ENCODE measurements around the gene SERPINB12. TPM values are rescaled to one million over a fixed set of nuclear protein-coding genes. Genes with fewer than 3 reads are reported as not detected.

Gene SERPINB12
- total RNA-seq, 2 experiments from 2014 or later: not detected

GRCh38 chr18:63553081-63553480 lies 10.9 kb downstream of the SERPINB12 start:
- ChIA-PET POLR2A (no interaction called here), CTCF (interaction anchor here (1.9 to 2.1 kb wide), 2 partner anchors 25 to 35 kb away, joined by 4 to 6 read pairs; no protein-coding TSS in a partner anchor)
- Mint-ChIP-seq H3K4me3 (no peak overlapping the region), H3K36me3 (ENCODE audit: low read depth) (no peaks in the 10 kb centered on the region), H3K9me3 (ENCODE audit: insufficient read depth) (no peaks in the 10 kb centered on the region), H3K27me3 (ENCODE audit: low read depth) (peaks cover 16% of the 10 kb centered on the region), H3K27ac (no peak overlapping the region), H3K4me1 (ENCODE audit: low read depth) (no peaks in the 10 kb centered on the region)
- DNase-seq (no peak), ATAC-seq (no peak)

- ChIA-PET POLR2A (no interaction called here), CTCF (interaction anchor here (0.6 to 1.2 kb wide), 2 partner anchors 18 to 48 kb away, joined by 3 read pairs; no protein-coding TSS in a partner anchor)
- Mint-ChIP-seq H3K9me3 (ENCODE audit: insufficient read depth) (no peaks in the 10 kb centered on the region), H3K27me3 (ENCODE audit: low read depth) (peaks cover 3% of the 10 kb centered on the region), H3K4me1 (ENCODE audit: low read depth) (no peaks in the 10 kb centered on the region), H3K4me3 (no peak overlapping the region), H3K27ac (no peak overlapping the region), H3K36me3 (ENCODE audit: low read depth) (no peaks in the 10 kb centered on the region)
- no peak for DNase-seq
- ATAC-seq: no peak
These were observed 17.7 kb downstream of the SERPINB12 start for GRCh38 chr18:63559567-63560491.

GRCh38 chr18:63562284-63562683 lies 20.1 kb downstream of the SERPINB12 start:
- no peak for ATAC-seq
- CTCF ChIA-PET: interaction anchor here (1.7 kb wide), 1 partner anchor 16 kb away, joined by 7 read pairs; no protein-coding TSS in a partner anchor
- POLR2A ChIA-PET: no interaction called here
- Mint-ChIP-seq H3K9me3 (ENCODE audit: insufficient read depth) (no peaks in the 10 kb centered on the region), H3K27ac (no peak overlapping the region), H3K4me1 (ENCODE audit: low read depth) (no peaks in the 10 kb centered on the region), H3K27me3 (ENCODE audit: low read depth) (peaks cover 5% of the 10 kb centered on the region), H3K4me3 (no peak overlapping the region), H3K36me3 (ENCODE audit: low read depth) (no peaks in the 10 kb centered on the region)
- DNase-seq: no peak

- Mint-ChIP-seq H3K4me3 (no peak overlapping the region), H3K27ac (no peak overlapping the region), H3K27me3 (ENCODE audit: low read depth) (peaks cover 5% of the 10 kb centered on the region), H3K4me1 (ENCODE audit: low read depth) (no peaks in the 10 kb centered on the region), H3K9me3 (ENCODE audit: insufficient read depth) (no peaks in the 10 kb centered on the region), H3K36me3 (ENCODE audit: low read depth) (no peaks in the 10 kb centered on the region)
- ATAC-seq: no peak
- POLR2A ChIA-PET: no interaction called here
- no peak for DNase-seq
- CTCF ChIA-PET: interaction anchor here (1.0 to 6.5 kb wide), 2 partner anchors 14 to 106 kb away, joined by 3 to 31 read pairs; no protein-coding TSS in a partner anchor
These were observed 21.9 kb downstream of the SERPINB12 start for GRCh38 chr18:63564021-63564420.

GRCh38 chr18:63564561-63564960 lies 22.4 kb downstream of the SERPINB12 start:
- ChIA-PET CTCF (interaction anchor here (6.5 kb wide), 1 partner anchor 14 kb away, joined by 31 read pairs; no protein-coding TSS in a partner anchor), POLR2A (no interaction called here)
- Mint-ChIP-seq H3K9me3 (ENCODE audit: insufficient read depth) (no peaks in the 10 kb centered on the region), H3K36me3 (ENCODE audit: low read depth) (no peaks in the 10 kb centered on the region), H3K4me3 (no peak overlapping the region), H3K27ac (no peak overlapping the region), H3K4me1 (ENCODE audit: low read depth) (no peaks in the 10 kb centered on the region), H3K27me3 (ENCODE audit: low read depth) (peaks cover 5% of the 10 kb centered on the region)
- ATAC-seq (no peak), DNase-seq (no peak)

GRCh38 chr18:63567276-63567675 lies 25.1 kb downstream of the SERPINB12 start:
- Mint-ChIP-seq H3K9me3 (ENCODE audit: insufficient read depth) (no peaks in the 10 kb centered on the region), H3K27ac (no peak overlapping the region), H3K36me3 (ENCODE audit: low read depth) (no peaks in the 10 kb centered on the region), H3K4me1 (ENCODE audit: low read depth) (no peaks in the 10 kb centered on the region), H3K27me3 (ENCODE audit: low read depth) (peaks cover 12% of the 10 kb centered on the region), H3K4me3 (no peak overlapping the region)
- ChIA-PET CTCF (interaction anchor here (6.5 kb wide), 1 partner anchor 11 kb away, joined by 31 read pairs; no protein-coding TSS in a partner anchor), POLR2A (interaction anchor here (0.6 kb wide), 1 partner anchor 692 kb away, joined by 3 read pairs; no protein-coding TSS in a partner anchor)
- ATAC-seq: no peak
- no peak for DNase-seq

- no peaks in the 10 kb centered on the region for H3K9me3 Mint-ChIP-seq (ENCODE audit: insufficient read depth)
These were observed 25.7 kb downstream of the SERPINB12 start for GRCh38 chr18:63567825-63568224.

GRCh38 chr18:63570721-63571120 lies 28.6 kb downstream of the SERPINB12 start:
- CTCF ChIA-PET: interaction anchor here (0.8 kb wide), 1 partner anchor 53 kb away, joined by 3 read pairs; no protein-coding TSS in a partner anchor
- no peak overlapping the region for H3K27ac Mint-ChIP-seq
- no peak for DNase-seq
- no peaks in the 10 kb centered on the region for H3K36me3 Mint-ChIP-seq (ENCODE audit: low read depth)
- H3K4me1 Mint-ChIP-seq (ENCODE audit: low read depth): no peaks in the 10 kb centered on the region
- POLR2A ChIA-PET: no interaction called here
- no peaks in the 10 kb centered on the region for H3K9me3 Mint-ChIP-seq (ENCODE audit: insufficient read depth)
- peaks cover 15% of the 10 kb centered on the region for H3K27me3 Mint-ChIP-seq (ENCODE audit: low read depth)
- no peak for ATAC-seq
- no peak overlapping the region for H3K4me3 Mint-ChIP-seq

More at GRCh38 chr18:63567825-63568224, 25.7 kb downstream of the SERPINB12 start:
- H3K4me1 Mint-ChIP-seq (ENCODE audit: low read depth): no peaks in the 10 kb centered on the region
- POLR2A ChIA-PET: interaction anchor here (0.6 kb wide), 1 partner anchor 692 kb away, joined by 3 read pairs; no protein-coding TSS in a partner anchor
- CTCF ChIA-PET: interaction anchor here (6.5 kb wide), 1 partner anchor 10 kb away, joined by 31 read pairs; no protein-coding TSS in a partner anchor
- H3K36me3 Mint-ChIP-seq (ENCODE audit: low read depth): no peaks in the 10 kb centered on the region
- no peak for DNase-seq
- peaks cover 15% of the 10 kb centered on the region for H3K27me3 Mint-ChIP-seq (ENCODE audit: low read depth)
- H3K4me3 Mint-ChIP-seq: no peak overlapping the region
- no peak for ATAC-seq
- H3K27ac Mint-ChIP-seq: no peak overlapping the region

- no peaks in the 10 kb centered on the region for H3K4me1 Mint-ChIP-seq (ENCODE audit: low read depth)
- no peak overlapping the region for H3K4me3 Mint-ChIP-seq
- H3K36me3 Mint-ChIP-seq (ENCODE audit: low read depth): no peaks in the 10 kb centered on the region
- H3K27me3 Mint-ChIP-seq (ENCODE audit: low read depth): peaks cover 20% of the 10 kb centered on the region
- no peaks in the 10 kb centered on the region for H3K9me3 Mint-ChIP-seq (ENCODE audit: insufficient read depth)
- DNase-seq: no peak
- no peak for ATAC-seq
- no peak overlapping the region for H3K27ac Mint-ChIP-seq
- CTCF ChIA-PET: interaction anchor here (1.1 to 8.8 kb wide), 4 partner anchors 51 to 360 kb away, joined by 3 to 108 read pairs (median 3); no protein-coding TSS in a partner anchor
- POLR2A ChIA-PET: no interaction called here
These were observed 33.5 kb downstream of the SERPINB12 start for GRCh38 chr18:63575681-63576080.

GRCh38 chr18:63578357-63578958 lies 36.3 kb downstream of the SERPINB12 start:
- no peaks in the 10 kb centered on the region for H3K4me1 Mint-ChIP-seq (ENCODE audit: low read depth)
- H3K27me3 Mint-ChIP-seq (ENCODE audit: low read depth): peaks cover 11% of the 10 kb centered on the region
- ATAC-seq (peak; percentile 47), DNase-seq (peak; percentile 35)
- no peaks in the 10 kb centered on the region for H3K9me3 Mint-ChIP-seq (ENCODE audit: insufficient read depth)
- H3K4me3 Mint-ChIP-seq: no peak overlapping the region
- H3K36me3 Mint-ChIP-seq (ENCODE audit: low read depth): no peaks in the 10 kb centered on the region
- POLR2A ChIA-PET: interaction anchor here (1.0 kb wide), 1 partner anchor 60 kb away, joined by 3 read pairs; no protein-coding TSS in a partner anchor
- CTCF ChIA-PET: interaction anchor here (0.7 to 8.8 kb wide), 12 partner anchors 12 to 357 kb away, joined by 3 to 108 read pairs (median 4); no protein-coding TSS in a partner anchor
- H3K27ac Mint-ChIP-seq: no peak overlapping the region

- H3K27ac Mint-ChIP-seq: no peak overlapping the region
- no peaks in the 10 kb centered on the region for H3K36me3 Mint-ChIP-seq (ENCODE audit: low read depth)
- no peak for ATAC-seq
- no peaks in the 10 kb centered on the region for H3K9me3 Mint-ChIP-seq (ENCODE audit: insufficient read depth)
- no peak for DNase-seq
- no peak overlapping the region for H3K4me3 Mint-ChIP-seq
- CTCF ChIA-PET: interaction anchor here (1.9 to 8.8 kb wide), 4 partner anchors 13 to 68 kb away, joined by 7 to 108 read pairs (median 26); no protein-coding TSS in a partner anchor
- H3K4me1 Mint-ChIP-seq (ENCODE audit: low read depth): no peaks in the 10 kb centered on the region
- H3K27me3 Mint-ChIP-seq (ENCODE audit: low read depth): peaks cover 10% of the 10 kb centered on the region
- POLR2A ChIA-PET: no interaction called here
These were observed 37.4 kb downstream of the SERPINB12 start for GRCh38 chr18:63579616-63580015.
